H9 (cell line): ENCODE data around the gene CBX1. TPM values are rescaled to one million over a fixed set of nuclear protein-coding genes. Genes with fewer than 3 reads are reported as not detected.

Experiments used
- DNase-seq: peaks from one replicate; pipeline ENCODE4 v3.0.0-alpha.2; 2017
- H2AFZ ChIP-seq: one replicate; pipeline ENCODE4 v1.6.1; 2013; ENCODE audit warnings: mild to moderate bottlenecking, low read length, control low read depth, moderate library complexity
- H2AK5ac ChIP-seq: 2 replicates; pipeline ENCODE4 v1.6.1; 2013; ENCODE audit warnings: low read length, control low read depth, mixed read lengths; ENCODE audit not compliant: insufficient read length
- H2BK120ac ChIP-seq: one replicate; pipeline ENCODE4 v1.6.1; 2013; ENCODE audit warnings: low read depth, mild to moderate bottlenecking, low read length, control low read depth, inconsistent platforms; ENCODE audit not compliant: poor library complexity, severe bottlenecking
- H2BK12ac ChIP-seq: 2 replicates; pipeline ENCODE4 v1.6.1; 2013; ENCODE audit warnings: low read length, control low read depth, mixed read lengths, low read depth; ENCODE audit not compliant: insufficient read length
- H2BK15ac ChIP-seq: 2 replicates; pipeline ENCODE4 v1.6.1; 2013; ENCODE audit warnings: low read depth, low read length, control low read depth
- H2BK20ac ChIP-seq: one replicate; pipeline ENCODE4 v1.6.1; 2013; ENCODE audit warnings: low read depth, mild to moderate bottlenecking, low read length, control low read depth, inconsistent platforms; ENCODE audit not compliant: poor library complexity, severe bottlenecking
- H2BK5ac ChIP-seq: 2 replicates; pipeline ENCODE4 v1.6.1; 2013; ENCODE audit warnings: low read length, control low read depth, mixed read lengths; ENCODE audit not compliant: insufficient read length
- H3K14ac ChIP-seq: 2 replicates; pipeline ENCODE4 v1.6.1; 2013; ENCODE audit warnings: low read length, control low read depth; ENCODE audit not compliant: insufficient read depth
- H3K18ac ChIP-seq: 2 replicates; pipeline ENCODE4 v1.6.1; 2013; ENCODE audit warnings: low read depth, mild to moderate bottlenecking, mixed read lengths, low read length, control low read depth; ENCODE audit not compliant: insufficient read length
- H3K23ac ChIP-seq: 2 replicates; pipeline ENCODE4 v1.6.1; 2013; ENCODE audit warnings: low read length, control low read depth, mixed read lengths, low read depth; ENCODE audit not compliant: insufficient read length
- H3K23me2 ChIP-seq: 2 replicates; pipeline ENCODE4 v1.6.1; 2013; ENCODE audit warnings: low read depth, mild to moderate bottlenecking, mixed read lengths, low read length, control low read depth; ENCODE audit not compliant: insufficient read length, poor library complexity, severe bottlenecking
- H3K27ac ChIP-seq: 2 replicates; pipeline ENCODE4 v1.5.1; 2013; ENCODE audit warnings: low read length, control low read depth, mixed read lengths, low read depth; ENCODE audit not compliant: insufficient read length
- H3K27me3 ChIP-seq: 2 replicates; pipeline ENCODE4 v1.6.1; 2013; ENCODE audit warnings: low read length, control low read depth, inconsistent platforms; ENCODE audit not compliant: insufficient read depth
- H3K4ac ChIP-seq: 2 replicates; pipeline ENCODE4 v1.6.1; 2013; ENCODE audit warnings: low read depth, mild to moderate bottlenecking, control low read depth, inconsistent platforms, low read length, moderate library complexity
- H3K4me1 ChIP-seq: 2 replicates; pipeline ENCODE4 v1.6.1; 2013; ENCODE audit warnings: low read length, control low read depth, inconsistent platforms; ENCODE audit not compliant: insufficient read depth
- H3K4me2 ChIP-seq: 2 replicates; pipeline ENCODE4 v1.6.1; 2013; ENCODE audit warnings: low read length, control low read depth, mixed read lengths; ENCODE audit not compliant: insufficient read length, insufficient read depth
- H3K56ac ChIP-seq: 2 replicates; pipeline ENCODE4 v1.6.1; 2013; ENCODE audit warnings: low read depth, mild to moderate bottlenecking, mixed read lengths, low read length, control low read depth; ENCODE audit not compliant: insufficient read length
- H3K79me1 ChIP-seq: 2 replicates; pipeline ENCODE4 v1.6.1; 2013; ENCODE audit warnings: low read depth, mild to moderate bottlenecking, moderate library complexity, low read length, control low read depth, inconsistent platforms; ENCODE audit not compliant: insufficient read depth, poor library complexity, severe bottlenecking
- H3K79me2 ChIP-seq: 2 replicates; pipeline ENCODE4 v1.6.1; 2013; ENCODE audit warnings: low read length, control low read depth, inconsistent platforms; ENCODE audit not compliant: insufficient read depth
- H3K9ac ChIP-seq: 2 replicates; pipeline ENCODE4 v1.6.1; 2013; ENCODE audit warnings: low read length, control low read depth, mixed read lengths; ENCODE audit not compliant: insufficient read length; ENCODE audit errors: extremely low read depth
- H3K9me3 ChIP-seq: one replicate; pipeline ENCODE4 v1.6.1; 2013; ENCODE audit warnings: low read depth, low read length, inconsistent platforms; ENCODE audit not compliant: control insufficient read depth
- H3T11ph ChIP-seq: one replicate; pipeline ENCODE4 v1.6.1; 2013; ENCODE audit warnings: mild to moderate bottlenecking, low read length, control low read depth, inconsistent platforms
- H4K20me1 ChIP-seq: one replicate; pipeline ENCODE4 v1.6.1; 2013; ENCODE audit not compliant: control insufficient read depth, insufficient read length, insufficient read depth
- H4K5ac ChIP-seq: 2 replicates; pipeline ENCODE4 v1.6.1; 2013; ENCODE audit warnings: low read depth, mild to moderate bottlenecking, mixed read lengths, low read length, control low read depth; ENCODE audit not compliant: insufficient read length
- H4K8ac ChIP-seq: replicated peaks from 2 replicates; pipeline ENCODE4 v1.6.1; 2013; ENCODE audit warnings: low read length, control low read depth, mixed read lengths, low read depth; ENCODE audit not compliant: insufficient read length
- H4K91ac ChIP-seq: 2 replicates; pipeline ENCODE4 v1.6.1; 2013; ENCODE audit warnings: low read depth, mild to moderate bottlenecking, moderate library complexity, mixed read lengths, low read length, control low read depth; ENCODE audit not compliant: insufficient read length
- H3K27ac Mint-ChIP-seq, 3 experiments: 2 replicates in 2 of 3; 3 replicates in 1 of 3; pipeline ENCODE4 v1.8.0; 2020 to 2021; ENCODE audit warnings: mixed read lengths in 3 of 3, mild to moderate bottlenecking in 1 of 3, moderate library complexity in 1 of 3
- H3K27me3 Mint-ChIP-seq: 2 replicates; pipeline ENCODE4 v1.8.0; 2021; ENCODE audit warnings: low read depth, mild to moderate bottlenecking, moderate library complexity, mixed read lengths
- H3K36me3 Mint-ChIP-seq, 3 experiments: 2 replicates in 2 of 3; 3 replicates in 1 of 3; pipeline ENCODE4 v1.8.0; 2020 to 2021; ENCODE audit warnings: low read depth in 3 of 3, mixed read lengths in 3 of 3; ENCODE audit not compliant: insufficient read depth in 1 of 3
- H3K4me1 Mint-ChIP-seq, 2 experiments: 2 replicates each; pipeline ENCODE4 v1.8.0; 2020; ENCODE audit warnings: mixed read lengths in 2 of 2
- H3K4me3 Mint-ChIP-seq, 2 experiments: 2 replicates in 1 of 2; 3 replicates in 1 of 2; pipeline ENCODE4 v1.8.0; 2020 to 2021; ENCODE audit warnings: mild to moderate bottlenecking in 2 of 2, mixed read lengths in 2 of 2, moderate library complexity in 1 of 2
- H3K9me3 Mint-ChIP-seq, 2 experiments: 2 replicates in 1 of 2; 3 replicates in 1 of 2; pipeline ENCODE4 v1.8.0; 2020; ENCODE audit warnings: mild to moderate bottlenecking in 2 of 2, mixed read lengths in 2 of 2, moderate library complexity in 1 of 2
- WGBS: extraction: QIAGEN DNeasy Blood & Tissue Kit; methylation state at CpG from one replicate; pipeline ENCODE4 v1.1.7; 2013; ENCODE audit warnings: missing lambda C conversion rate, low lambda C conversion rate, mixed read lengths; ENCODE audit not compliant: insufficient read length; ENCODE audit errors: extremely low coverage; 5-methylcytosine and 5-hydroxymethylcytosine counted together
- total RNA-seq: library from RNA; stranded (reverse); gene quantifications from 2 replicates; pipeline ENCODE4 v1.2.1, GENCODE V29; 2021
- TF ChIP-seq, protein P1 (sequence below): fragments of 200-600 bp; sonication (generic); conservative IDR thresholded peaks from 3 replicates; pipeline ENCODE4 v1.8.0; 2021; ENCODE audit warnings: antibody characterized with exemption, mild to moderate bottlenecking

Gene CBX1
- total RNA-seq, 1 experiment from 2014 or later, result 155 TPM

DNA sequence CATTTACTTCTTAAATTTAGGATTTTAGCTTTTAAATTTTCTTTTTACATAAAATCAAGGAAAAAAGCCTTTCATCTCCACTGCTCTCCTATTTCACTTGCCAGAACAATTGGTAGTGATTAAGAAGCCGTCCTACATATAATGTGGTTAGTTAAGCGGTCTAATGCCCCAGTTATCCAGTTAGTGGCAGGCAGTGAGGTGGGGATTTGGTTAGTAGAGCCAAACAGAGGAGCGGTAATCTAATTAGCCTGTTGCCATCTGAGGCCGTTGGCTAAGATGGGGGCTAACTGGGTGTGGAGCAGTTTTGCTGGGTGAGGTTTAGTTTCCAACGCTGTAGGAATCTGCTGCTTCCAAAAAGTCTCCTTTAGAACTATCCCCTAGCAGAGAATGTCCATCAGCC, 28.7 kb upstream of the CBX1 start:
- Histone ChIP-seq H3K9me3 (no peaks in the 10 kb centered on the region), H2AFZ (no peak overlapping the region), H4K20me1 (no peaks in the 10 kb centered on the region), H3K79me2 (no peaks in the 10 kb centered on the region), H2BK12ac (no peak overlapping the region), H4K91ac (no peak overlapping the region), H3K9ac (no peak overlapping the region), H4K5ac (no peak overlapping the region), H2BK5ac (no peak overlapping the region), H2BK15ac (no peak overlapping the region), H2BK20ac (no peak overlapping the region), H2BK120ac (no peak overlapping the region), H3K4me2 (no peak overlapping the region), H3K23ac (no peak overlapping the region), H3T11ph (no peak overlapping the region), H4K8ac (no peak overlapping the region), H3K56ac (no peak overlapping the region), H3K23me2 (no peaks in the 10 kb centered on the region), H3K4me1 (no peaks in the 10 kb centered on the region), H3K27ac (no peak overlapping the region), H3K27me3 (no peaks in the 10 kb centered on the region), H3K4ac (no peak overlapping the region), H3K14ac (no peak overlapping the region), H3K79me1 (no peaks in the 10 kb centered on the region), H3K18ac (no peak overlapping the region), H2AK5ac (no peak overlapping the region)
- Mint-ChIP-seq H3K36me3 (peaks cover 0 to 6% (median 0%) of the 10 kb centered on the region in 3 experiments; a peak in 1 of 7 replicates), H3K27ac (no peak overlapping the region), H3K27me3 (no peaks in the 10 kb centered on the region; the same call in 1 of the 2 replicates), H3K4me3 (no peak overlapping the region), H3K9me3 (no peaks in the 10 kb centered on the region; a peak in 1 of 5 replicates), H3K4me1 (peaks cover 9 to 16% of the 10 kb centered on the region in 2 experiments)
- TF ChIP-seq, protein P1, sequence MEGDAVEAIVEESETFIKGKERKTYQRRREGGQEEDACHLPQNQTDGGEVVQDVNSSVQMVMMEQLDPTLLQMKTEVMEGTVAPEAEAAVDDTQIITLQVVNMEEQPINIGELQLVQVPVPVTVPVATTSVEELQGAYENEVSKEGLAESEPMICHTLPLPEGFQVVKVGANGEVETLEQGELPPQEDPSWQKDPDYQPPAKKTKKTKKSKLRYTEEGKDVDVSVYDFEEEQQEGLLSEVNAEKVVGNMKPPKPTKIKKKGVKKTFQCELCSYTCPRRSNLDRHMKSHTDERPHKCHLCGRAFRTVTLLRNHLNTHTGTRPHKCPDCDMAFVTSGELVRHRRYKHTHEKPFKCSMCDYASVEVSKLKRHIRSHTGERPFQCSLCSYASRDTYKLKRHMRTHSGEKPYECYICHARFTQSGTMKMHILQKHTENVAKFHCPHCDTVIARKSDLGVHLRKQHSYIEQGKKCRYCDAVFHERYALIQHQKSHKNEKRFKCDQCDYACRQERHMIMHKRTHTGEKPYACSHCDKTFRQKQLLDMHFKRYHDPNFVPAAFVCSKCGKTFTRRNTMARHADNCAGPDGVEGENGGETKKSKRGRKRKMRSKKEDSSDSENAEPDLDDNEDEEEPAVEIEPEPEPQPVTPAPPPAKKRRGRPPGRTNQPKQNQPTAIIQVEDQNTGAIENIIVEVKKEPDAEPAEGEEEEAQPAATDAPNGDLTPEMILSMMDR, result no peak
- DNase-seq, result no peak
- no CpG with 5 or more reads among the region's 5 CpGs for WGBS
